GM19467 (cell line): ENCODE results near the gene MAN1A2.

Source experiments
- ATAC-seq: cut with Tn5 transposase; IDR thresholded peaks from one replicate; pipeline ENCODE4 v1.9.1; 2021; ENCODE audit warnings: mild to moderate bottlenecking, moderate library complexity; ENCODE audit not compliant: unreplicated experiment

The MAN1A2 gene

DNA sequence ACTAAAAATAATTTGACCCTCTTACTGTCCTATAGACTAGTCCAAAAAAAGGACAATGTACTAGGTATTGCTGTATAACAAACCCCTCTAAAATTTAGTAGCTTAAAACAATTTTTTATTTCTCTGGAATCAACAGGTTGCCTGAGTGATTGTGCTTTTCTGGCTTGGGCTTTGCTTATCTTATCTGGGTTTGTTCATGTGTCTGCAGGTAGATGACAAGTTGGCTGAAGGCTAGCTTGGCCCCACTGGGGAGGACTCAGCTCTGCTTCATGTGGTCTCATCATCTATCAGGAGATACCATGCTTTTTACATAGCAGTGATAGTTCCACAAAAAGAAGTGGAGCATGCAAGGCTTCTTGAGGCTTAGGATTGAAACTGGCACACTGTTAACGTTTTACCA lies 114.2 kb downstream of the MAN1A2 start:
- ATAC-seq = no peak

DNA sequence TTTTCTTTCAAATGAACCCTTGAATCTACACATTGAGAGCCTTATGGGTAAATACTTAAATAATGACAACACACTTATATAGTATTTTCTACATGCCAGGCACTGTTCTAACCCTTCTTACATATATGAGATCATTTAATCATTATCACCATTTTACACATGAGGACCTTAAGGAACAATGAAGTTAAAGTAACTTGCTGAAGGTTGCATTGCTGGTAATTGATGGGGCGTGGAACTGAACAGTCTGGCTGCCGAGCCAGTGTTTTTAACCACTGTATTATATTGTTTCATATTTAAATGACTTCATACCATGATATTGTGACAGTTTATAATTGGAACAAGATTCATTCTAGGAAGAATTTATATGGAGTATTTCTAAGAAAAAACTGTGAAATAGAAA lies 126.7 kb downstream of the MAN1A2 start:
- no peak for ATAC-seq

DNA sequence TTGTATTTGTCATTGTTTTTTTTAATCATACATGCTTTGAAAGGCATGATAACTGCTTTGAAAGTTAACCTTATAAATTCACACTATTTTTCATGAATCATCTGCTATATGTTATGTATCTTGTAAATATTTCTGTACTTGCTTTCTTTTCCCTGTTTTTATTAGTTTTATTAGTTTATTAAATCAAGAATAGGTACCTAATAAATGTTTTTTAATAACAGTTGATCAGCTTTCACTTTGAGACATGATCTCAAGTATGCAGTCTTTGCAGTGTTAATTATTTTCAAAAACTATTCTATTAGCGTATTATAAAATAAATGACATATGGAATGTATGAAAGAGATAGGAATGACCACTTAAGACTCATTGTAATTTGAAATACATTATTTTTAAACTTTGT lies 127.8 kb downstream of the MAN1A2 start:
- ATAC-seq = no peak

DNA sequence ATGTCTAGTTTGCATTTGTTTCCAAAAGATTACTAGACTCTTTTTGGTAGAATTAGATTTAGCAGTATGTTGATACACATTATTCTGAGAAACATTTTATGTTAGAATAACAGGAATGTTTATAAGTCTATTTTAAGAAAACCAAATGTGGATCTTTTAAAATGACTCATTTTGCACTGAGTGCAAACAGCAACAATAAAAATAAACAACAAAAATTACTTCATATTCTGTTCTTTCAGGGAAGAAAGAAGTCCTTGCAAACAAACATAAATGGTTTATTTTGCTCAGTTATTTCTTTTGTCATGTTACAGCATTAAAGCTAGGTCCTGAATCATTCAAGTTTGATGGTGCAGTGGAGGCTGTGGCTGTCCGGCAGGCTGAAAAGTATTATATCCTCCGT lies 131.8 kb downstream of the MAN1A2 start:
- ATAC-seq = no peak

DNA sequence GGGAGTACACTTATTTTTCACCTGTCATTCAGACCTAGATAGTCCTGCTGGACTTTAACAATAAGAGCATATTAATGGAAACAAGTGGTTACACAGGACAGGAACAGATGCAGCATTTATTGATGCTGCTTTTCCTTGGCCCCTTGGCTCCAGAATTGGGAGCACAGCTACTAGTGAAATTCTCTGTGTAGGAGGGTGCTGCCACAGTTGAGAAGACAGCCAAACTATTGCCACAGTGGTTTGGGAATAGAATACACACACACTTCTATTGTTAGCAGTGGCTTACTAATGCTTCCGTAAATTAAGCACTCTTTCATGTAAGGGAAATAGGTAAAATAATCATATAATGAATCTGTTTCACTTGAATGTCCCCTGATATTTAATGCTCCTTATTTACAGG lies 133.3 kb downstream of the MAN1A2 start:
- ATAC-seq = no peak

DNA sequence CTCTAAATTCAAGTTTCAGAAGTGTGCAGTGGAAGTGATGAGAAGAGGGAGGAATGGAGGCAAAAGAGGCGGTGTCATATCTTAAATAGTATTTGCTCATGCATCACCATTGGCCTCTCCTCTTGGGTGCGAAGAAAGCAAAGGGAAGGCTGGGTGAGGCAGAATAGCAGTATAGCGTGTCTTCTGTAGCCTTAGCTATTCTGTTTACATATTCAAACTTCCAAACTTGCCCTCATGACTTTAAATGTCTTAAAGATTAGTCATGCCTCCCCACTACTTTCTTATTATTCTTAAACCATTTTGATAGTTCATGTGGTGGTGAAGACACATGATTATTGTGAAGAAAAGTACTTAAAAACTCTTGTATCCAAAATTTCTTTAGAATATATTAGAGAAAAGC lies 134.0 kb downstream of the MAN1A2 start:
- no peak for ATAC-seq

DNA sequence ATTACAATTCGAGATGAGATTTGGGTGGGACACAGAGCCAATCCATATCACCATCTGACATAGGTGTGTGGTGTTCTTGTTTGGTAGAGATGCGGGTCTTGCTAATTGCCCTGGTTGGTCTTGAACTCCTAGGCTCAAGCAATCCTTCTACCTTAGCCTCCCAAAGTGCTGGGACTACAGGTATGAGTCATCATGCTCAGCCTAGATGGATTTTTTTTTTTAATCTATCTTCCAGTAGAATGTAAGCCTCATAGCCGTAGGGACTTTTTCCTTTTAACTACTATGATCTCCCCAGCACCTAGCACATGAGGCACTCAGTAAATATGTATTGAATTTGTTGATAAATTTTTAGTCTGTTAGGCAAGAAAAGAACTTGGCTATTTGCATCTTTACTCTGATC lies 144.0 kb downstream of the MAN1A2 start:
- ATAC-seq = no peak

DNA sequence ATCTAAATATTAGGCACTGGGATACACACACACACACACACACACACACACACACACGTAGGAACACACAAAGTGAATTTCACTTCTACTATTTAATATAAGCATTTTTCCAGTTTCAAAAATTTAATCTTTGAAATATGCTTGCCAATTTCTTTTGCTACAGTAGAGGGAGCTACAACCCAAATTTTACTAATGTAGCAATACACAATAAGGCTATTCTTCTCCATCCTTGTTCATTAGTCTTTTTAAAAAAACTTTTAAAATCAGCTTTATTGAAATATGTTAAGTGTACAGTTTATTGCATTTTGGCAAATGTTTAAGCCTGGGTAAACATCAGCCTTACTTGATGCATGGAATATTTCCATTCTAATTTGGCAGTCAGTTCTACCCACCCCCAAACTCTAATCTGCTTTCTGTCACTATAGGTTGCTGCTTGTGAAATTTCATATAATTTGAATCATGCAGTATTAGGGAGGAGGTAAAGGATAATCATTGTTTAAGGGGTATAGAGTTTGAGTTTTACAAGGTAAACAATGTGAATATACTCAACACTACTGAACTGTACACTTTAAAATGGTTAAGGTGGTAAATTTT lies 145.6 kb downstream of the MAN1A2 start:
- no peak for ATAC-seq

DNA sequence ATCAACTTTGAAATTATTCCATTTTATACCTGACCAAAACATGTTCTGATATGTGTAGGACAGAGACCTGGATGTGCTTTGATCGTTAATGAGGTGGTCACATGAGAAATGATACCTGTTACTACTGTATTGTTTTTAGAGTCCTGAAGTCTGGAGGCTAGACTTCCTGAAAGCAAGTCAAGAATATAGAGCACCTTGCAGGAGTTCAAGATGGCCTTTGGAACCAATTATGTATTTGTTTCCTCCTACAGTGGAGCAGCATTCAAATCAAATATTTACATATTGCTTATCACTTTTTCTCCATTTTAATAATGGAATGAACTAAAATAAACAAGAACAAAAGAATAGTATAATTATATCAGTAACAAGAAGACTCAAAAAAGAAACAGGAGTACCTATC lies 155.9 kb downstream of the MAN1A2 start:
- ATAC-seq = no peak

DNA sequence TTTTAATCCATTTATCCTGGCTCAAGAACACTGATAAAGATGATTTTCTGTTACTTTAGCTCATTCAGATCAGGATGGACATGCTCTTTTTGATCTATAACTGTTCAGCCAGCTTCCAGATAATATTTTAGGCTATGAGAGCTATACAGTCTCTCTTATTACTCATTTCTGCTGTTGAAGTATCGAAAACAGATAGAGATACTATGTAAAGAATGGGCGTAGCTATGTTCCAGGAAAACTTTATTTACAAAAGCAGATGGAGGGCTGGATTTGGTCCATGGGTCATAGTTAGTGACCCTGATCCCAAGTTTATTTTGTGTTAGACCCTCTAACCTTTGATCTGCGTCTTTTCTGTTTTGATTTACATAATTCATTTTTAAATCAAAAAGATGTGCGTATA lies 159.8 kb downstream of the MAN1A2 start:
- no peak for ATAC-seq

DNA sequence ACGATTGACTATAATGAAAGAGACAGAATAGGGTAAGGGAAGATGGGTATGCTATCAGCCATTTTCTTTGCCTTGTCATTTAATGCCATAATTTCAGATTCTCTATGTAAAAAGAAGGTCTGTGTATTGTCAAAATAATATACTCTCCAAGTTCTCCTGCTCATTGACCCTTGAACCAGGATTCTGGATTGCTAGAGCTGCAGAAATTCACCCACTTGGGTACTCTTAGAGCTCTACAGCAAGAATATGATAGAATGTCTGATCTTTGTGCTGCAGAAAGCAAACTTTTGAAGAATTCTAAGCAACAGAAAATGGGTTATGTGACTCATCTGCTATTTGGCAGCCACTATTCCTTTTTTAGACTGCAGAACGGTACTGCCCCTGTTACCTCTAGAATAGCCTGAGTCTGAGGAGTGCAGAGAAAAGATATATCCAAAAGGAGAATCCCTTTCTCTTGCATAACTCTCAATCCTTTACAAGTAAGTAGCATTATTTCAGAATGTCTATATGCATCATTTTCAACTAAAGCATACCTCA lies 160.4 kb downstream of the MAN1A2 start:
- no peak for ATAC-seq

DNA sequence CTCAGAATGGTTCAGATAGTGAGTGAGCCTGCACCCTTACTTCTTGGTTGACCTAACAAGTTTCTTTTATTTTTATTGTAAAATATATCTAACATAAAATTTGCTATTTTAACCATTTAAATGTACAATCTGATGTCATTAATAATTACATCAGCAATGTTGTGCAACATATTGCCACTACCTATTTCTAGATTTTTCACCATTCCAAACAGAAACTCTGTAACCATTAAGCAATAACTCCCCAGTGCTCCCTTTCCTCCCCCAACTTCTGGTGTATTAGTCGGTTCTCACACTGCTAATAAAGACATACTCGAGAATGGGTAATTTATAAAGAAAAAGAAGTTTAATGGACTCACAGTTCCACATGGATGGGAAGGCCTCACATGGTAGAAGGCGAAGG lies 162.4 kb downstream of the MAN1A2 start:
- no peak for ATAC-seq

DNA sequence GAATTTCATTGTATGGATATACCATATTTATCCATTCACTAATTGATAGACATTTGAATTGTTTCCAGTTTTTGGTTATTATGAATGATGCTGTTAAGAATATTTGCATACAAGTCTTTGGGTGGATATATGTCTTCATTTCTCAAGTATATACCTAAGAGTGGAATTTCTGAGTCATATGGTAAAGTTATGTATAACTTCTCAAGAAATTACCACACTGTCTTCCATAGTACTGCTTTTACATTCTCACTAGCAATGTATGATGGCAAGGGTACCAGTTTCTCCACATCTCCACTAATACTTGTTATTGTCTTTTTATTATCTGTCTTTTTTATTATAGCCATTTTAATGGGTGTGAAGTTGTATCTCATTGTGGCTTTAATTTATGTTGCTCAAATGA lies 164.0 kb downstream of the MAN1A2 start:
- ATAC-seq = no peak

DNA sequence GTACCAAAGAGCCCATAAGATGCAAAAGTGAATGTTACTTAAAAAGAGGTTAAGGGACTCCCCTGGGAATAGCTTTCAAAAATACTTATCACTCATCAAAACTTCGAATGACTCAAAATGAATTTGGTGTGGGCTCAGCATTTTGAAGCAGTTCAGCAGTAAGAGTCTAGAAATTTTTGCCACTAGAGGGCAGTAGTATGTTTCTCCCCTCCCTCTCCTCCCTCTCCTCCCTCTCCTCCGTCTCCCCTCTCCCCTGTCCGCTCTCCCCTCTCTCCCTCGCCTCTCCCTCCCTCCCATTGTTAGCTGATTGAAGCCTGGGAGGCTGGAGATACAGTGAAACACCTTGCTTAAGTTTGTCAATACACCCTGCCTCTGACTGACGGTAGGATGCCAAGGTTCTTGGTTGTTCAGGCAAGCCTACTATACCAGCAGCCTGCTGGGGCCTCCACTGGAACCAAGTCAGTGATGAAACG lies 167.8 kb downstream of the MAN1A2 start:
- ATAC-seq = peak; percentile 61

DNA sequence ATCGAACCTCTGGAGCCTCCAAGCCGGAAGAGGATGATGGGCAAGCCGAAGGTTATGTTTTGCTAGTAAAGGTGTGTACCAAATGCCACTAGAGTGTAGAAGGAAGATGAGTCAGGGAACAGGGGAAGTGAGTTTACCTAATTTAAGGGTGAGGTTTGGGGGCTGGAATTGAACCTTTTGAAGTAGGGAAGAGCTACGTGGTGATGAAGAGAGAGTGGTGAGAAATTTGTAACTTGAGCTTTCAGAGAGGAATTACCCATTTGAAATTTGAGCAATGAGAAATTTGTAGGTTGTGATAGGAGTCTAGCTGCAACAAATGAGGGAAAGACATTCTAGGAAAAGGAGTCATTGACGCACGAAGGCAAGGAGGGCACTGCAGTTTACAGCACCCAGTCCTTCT lies 168.6 kb downstream of the MAN1A2 start:
- ATAC-seq = no peak

DNA sequence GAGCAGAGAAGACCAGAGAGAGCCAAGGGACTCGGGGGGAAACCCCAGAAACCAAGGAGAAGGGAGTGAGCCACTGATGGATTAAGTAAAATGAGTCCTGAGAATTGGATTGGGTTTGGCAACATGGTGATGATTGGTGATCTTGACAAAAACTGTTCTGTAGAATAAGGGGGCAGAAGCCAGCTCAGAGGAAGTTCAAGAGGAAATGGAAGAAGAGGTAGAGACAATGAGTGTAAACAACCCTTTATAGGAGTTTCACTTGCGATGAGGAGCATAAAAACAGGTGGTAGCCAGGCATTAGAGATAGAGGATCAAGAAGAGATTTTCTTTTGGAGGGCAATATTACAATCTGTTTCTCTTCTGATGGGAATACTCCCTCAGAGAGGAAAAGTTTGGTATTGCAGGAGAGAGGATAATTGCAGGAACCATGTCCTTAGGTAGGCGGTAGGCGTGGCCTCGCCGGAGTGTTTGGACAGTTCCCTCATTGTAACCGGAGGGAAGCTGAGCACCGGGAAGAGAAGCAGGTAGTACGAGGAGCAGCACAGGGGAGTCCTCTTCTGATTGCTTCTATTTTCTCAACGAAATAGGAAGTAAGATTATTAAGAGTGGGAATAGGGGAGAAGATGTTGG lies 170.2 kb downstream of the MAN1A2 start:
- ATAC-seq = no peak

DNA sequence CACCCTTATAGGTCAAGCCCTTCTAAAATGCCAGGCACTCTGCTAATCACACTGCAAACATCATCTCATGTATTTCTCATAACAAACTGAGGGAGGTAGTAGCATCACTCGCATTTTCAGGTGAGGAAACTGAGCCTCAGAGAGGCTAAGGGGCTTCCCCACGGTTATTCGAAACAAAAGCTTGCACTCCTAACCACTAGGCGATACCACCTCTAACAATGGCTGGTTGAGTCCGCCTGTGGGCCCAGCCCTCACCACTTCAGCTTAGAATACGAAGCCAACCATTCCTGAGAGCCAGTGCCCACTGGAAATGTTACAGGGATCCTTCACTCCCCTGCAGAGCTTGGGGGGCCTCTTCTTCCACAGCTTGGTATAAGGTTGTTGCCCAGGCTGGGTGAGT lies 173.3 kb downstream of the MAN1A2 start:
- no peak for ATAC-seq

DNA sequence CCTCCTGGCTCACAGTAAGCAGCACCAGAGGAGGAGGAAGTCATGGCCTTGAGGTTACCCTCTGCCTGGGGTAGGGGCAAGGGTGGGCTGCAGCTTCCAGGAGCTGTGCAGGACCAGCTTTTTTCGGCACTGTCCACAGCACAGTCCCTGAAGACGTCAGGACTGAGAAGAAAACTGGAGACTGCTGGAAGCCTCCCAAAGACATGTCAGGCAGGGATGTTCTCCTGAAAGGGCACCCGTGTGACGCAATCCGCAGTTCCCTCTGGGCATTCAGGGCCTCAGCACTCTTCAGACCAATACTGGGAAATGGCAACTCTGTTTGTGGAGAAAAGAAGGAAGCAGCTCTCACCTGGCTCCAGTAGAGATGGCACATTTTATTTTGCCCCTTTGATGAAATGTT lies 173.8 kb downstream of the MAN1A2 start:
- ATAC-seq = no peak

DNA sequence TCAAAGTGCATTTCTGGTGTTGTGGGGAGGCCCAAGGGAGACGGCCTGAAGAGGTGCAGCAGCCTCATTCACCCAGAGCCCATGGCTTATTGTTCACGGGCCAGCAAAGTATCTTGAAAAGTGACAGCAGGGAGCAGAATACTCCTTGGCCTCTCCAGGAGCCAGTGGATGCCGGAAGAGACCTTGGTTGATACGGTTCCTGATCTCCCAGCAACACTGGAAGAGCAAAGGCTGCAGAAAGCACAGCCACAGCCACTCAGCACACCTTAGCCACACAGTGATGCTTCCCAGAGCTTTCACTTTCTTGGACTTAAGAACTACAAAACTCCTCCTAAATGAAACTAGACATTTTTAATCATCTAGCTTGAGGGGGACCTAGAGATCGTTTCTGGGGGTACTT lies 174.3 kb downstream of the MAN1A2 start:
- no peak for ATAC-seq

DNA sequence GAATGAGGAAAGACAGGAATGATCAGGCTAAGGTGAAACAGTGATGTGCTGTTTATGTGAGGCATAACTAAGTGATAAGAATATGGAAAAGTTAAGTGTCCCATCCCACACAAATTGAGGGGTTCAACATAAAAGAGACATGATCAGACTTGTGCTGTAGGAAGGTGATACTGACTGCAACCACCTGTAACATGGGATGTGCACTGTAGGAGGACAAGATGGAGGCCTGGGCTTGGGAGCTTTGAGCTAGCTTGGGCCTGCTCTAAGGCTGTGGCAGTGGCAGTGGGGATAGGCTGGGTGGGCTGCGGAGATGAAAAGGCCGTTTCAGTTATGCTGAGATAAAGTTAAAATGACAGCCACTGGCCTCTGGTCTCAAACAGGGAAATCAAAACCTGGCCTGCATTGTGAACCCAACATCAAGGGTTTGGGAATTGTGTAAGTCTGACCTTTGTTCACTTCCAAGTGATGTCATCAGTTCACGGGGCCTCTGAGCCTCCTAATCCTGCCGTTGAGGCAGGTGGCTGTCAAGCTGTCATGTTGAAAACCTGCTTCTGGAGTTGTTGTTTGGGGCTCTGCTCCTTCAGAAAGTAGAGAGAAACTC lies 177.4 kb downstream of the MAN1A2 start:
- no peak for ATAC-seq

DNA sequence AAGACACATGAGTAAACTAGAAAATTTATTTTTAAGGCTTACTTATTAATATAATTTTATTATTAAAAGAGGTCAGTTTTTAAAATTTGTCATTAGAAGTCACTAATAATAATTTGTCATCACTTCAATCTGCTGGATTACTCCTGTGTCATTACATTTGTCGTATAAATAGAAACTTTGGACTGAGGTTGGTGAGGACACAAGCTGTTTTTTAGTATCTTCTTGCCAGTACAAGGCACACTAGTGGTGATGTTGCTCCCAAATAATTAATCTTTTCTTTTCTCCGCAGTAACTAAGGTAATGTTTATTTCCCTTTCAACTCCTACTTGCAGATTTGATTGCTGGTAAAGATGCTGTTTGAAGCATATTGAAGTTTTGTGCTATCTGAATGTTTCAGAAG lies 179.2 kb downstream of the MAN1A2 start:
- ATAC-seq = no peak

DNA sequence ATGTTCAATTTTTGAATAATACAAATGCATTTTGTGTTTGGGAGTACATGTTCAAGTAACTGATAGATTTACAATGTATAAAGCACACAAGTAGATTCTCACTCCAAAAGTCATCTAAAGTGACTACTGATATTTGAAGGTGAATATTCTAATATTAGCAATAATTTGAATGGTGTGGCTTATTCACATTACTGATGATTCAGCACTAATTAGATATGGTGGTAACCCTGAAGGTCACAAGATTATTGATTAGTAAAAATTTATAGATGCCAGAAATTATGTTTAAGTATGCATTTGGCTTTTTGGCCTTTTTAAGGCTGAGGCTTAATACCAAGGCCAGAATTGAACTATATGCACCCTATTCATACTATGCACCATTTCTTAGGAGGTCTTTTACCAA lies 186.2 kb downstream of the MAN1A2 start:
- ATAC-seq = no peak
